Measurements from ENCODE around the gene PDE1C.

- TF ChIP-seq POLR2A (IDR thresholded peaks at IDR 0.05; ENCODE audit: extremely low read depth, insufficient read length) = no peak
- TF ChIP-seq CTCF (IDR thresholded peaks at IDR 0.05; ENCODE audit: low read depth, low read length) = no peak
- TF ChIP-seq MYC (IDR thresholded peaks at IDR 0.05; ENCODE audit: low read depth, low read length) = no peak
These were observed 108.0 kb downstream of the PDE1C start for GRCh38 chr7:31962246-31962645.

All from NB4 (cell line).